CD8-positive, alpha-beta memory T cell (primary cell): ENCODE measurements around the gene PRSS48. TPM values are rescaled to one million over a fixed set of nuclear protein-coding genes. Genes with fewer than 3 reads are reported as not detected.
"Not testable (repeated sequence)": the region's sequence is repeated elsewhere in the genome, so short reads cannot be mapped to it uniquely, and the experiment has no call there.

Experiments used
- CTCF ChIA-PET: fragments of 350-600 bp; sonication (Branson Sonifier 250); formaldehyde crosslinking; loops from one replicate; lab custom pipeline; 2021; ENCODE audit warnings: antibody characterized with exemption; lab: Charles Lee
- POLR2A ChIA-PET: fragments of 350-600 bp; sonication (Branson Sonifier 250); formaldehyde crosslinking; loops from one replicate; lab custom pipeline; 2021; ENCODE audit warnings: antibody characterized with exemption; lab: Charles Lee
- DNase-seq, 5 donors: peaks; one replicate each; pipeline versions ENCODE4 v3.0.0 to v3.0.0-alpha.2; 2020 to 2022; ENCODE audit warnings: mixed read lengths in 1 of 5
- H3K27ac ChIP-seq: one replicate; pipeline ENCODE4 v1.7.0; 2013; ENCODE audit warnings: low read depth, mild to moderate bottlenecking, low read length, moderate library complexity
- H3K27me3 ChIP-seq: 2 replicates; pipeline ENCODE4 v1.7.0; 2013; ENCODE audit warnings: low read length, mild to moderate bottlenecking; ENCODE audit not compliant: insufficient read depth, poor library complexity, severe bottlenecking
- H3K36me3 ChIP-seq: 2 replicates; pipeline ENCODE4 v1.7.0; 2013; ENCODE audit warnings: mild to moderate bottlenecking, low read length, moderate library complexity; ENCODE audit not compliant: insufficient read depth
- H3K4me1 ChIP-seq: 2 replicates; pipeline ENCODE4 v1.7.0; 2013; ENCODE audit warnings: mild to moderate bottlenecking, low read length, moderate library complexity; ENCODE audit not compliant: insufficient read depth
- H3K4me3 ChIP-seq: 2 replicates; pipeline ENCODE4 v1.7.0; 2013; ENCODE audit warnings: mild to moderate bottlenecking, low read length
- H3K9me3 ChIP-seq: 2 replicates; pipeline ENCODE4 v1.7.0; 2013; ENCODE audit warnings: mild to moderate bottlenecking, low read length
- H3K27ac Mint-ChIP-seq, 8 donors: one replicate each; pipeline ENCODE4 v1.8.0; 2020 to 2021; ENCODE audit warnings: mixed read lengths in 8 of 8, mild to moderate bottlenecking in 6 of 8, inconsistent platforms in 3 of 8, moderate library complexity in 3 of 8
- H3K27me3 Mint-ChIP-seq, 2 donors: one replicate each; pipeline ENCODE4 v1.8.0; 2020 to 2021; ENCODE audit warnings: mixed read lengths in 2 of 2, mild to moderate bottlenecking in 1 of 2, moderate library complexity in 1 of 2
- H3K36me3 Mint-ChIP-seq, 3 donors: one replicate each; pipeline ENCODE4 v1.8.0; 2020 to 2021; ENCODE audit warnings: mixed read lengths in 3 of 3, inconsistent platforms in 1 of 3, mild to moderate bottlenecking in 1 of 3
- H3K4me1 Mint-ChIP-seq, 3 donors: one replicate each; pipeline ENCODE4 v1.8.0; 2020 to 2021; ENCODE audit warnings: mixed read lengths in 3 of 3, inconsistent platforms in 1 of 3, mild to moderate bottlenecking in 1 of 3
- H3K4me3 Mint-ChIP-seq, 7 donors: one replicate each; pipeline ENCODE4 v1.8.0; 2020 to 2021; ENCODE audit warnings: mixed read lengths in 7 of 7, mild to moderate bottlenecking in 6 of 7, moderate library complexity in 4 of 7, inconsistent platforms in 2 of 7
- H3K9me3 Mint-ChIP-seq, 5 donors: one replicate each; pipeline ENCODE4 v1.8.0; 2020 to 2022; ENCODE audit warnings: mixed read lengths in 5 of 5, mild to moderate bottlenecking in 3 of 5, moderate library complexity in 2 of 5, inconsistent platforms in 1 of 5
- polyA plus RNA-seq: library from polyadenylated mRNA; unstranded; fragments of 300-500 nt; fragmentation: Illumina TruSeq; gene quantifications from one replicate; pipeline ENCODE4 v1.2.3, GENCODE V29; 2021
- total RNA-seq, 2 experiments: library from RNA; stranded (reverse); gene quantifications; one replicate each; pipeline ENCODE4 v1.2.3, GENCODE V29; 2021

The PRSS48 gene
- total and polyA plus RNA-seq, 3 experiments from 2014 or later: not detected

DNA sequence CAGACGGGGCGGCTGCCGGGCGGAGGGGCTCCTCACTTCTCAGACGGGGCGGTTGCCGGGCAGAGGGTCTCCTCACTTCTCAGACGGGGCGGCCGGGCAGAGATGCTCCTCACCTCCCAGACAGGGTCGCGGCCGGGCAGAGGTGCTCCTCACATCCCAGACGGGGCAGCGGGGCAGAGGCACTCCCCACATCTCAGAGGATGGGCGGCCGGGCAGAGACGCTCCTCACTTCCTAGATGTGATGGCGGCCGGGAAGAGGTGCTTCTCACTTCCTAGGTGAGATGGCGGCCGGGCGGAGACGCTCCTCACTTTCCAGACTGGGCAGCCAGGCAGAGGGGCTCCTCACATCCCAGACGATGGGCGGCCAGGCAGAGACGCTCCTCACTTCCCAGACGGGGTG, 21.7 kb upstream of the PRSS48 start:
- CTCF ChIA-PET, H3K4me1 Mint-ChIP-seq, H3K27ac Mint-ChIP-seq, H3K27ac ChIP-seq, H3K9me3 ChIP-seq, POLR2A ChIA-PET, H3K36me3 Mint-ChIP-seq, H3K9me3 Mint-ChIP-seq, H3K36me3 ChIP-seq, H3K27me3 ChIP-seq, DNase-seq, H3K4me1 ChIP-seq, H3K4me3 Mint-ChIP-seq, H3K4me3 ChIP-seq: not testable (repeated sequence)
- peaks cover 4 to 15% of the 10 kb centered on the region in 2 donors for H3K27me3 Mint-ChIP-seq

DNA sequence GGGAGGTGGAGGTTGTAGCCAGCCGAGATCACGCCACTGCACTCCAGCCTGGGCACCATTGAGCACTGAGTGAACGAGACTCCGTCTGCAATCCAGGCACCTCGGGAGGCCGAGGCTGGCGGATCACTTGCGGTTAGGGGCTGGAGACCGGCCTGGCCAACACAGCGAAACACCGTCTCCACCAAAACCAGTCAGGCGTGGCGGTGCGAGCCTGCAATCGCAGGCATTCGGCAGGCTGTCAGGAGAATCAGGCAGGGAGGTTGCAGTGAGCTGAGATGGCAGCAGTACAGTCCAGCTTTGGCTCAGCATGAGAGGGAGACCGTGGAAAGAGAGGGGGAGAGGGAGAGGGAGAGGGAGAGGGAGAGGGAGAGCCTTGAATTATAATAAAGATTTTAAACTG, 21.3 kb upstream of the PRSS48 start:
- not testable (repeated sequence) for H3K4me3 Mint-ChIP-seq, H3K27me3 ChIP-seq

GRCh38 chr4:151256134-151256533, 20.8 kb upstream of the PRSS48 start:
- H3K4me3 Mint-ChIP-seq: no peak overlapping the region
- peaks cover 0 to 2% (median 0%) of the 10 kb centered on the region in 5 donors for H3K9me3 Mint-ChIP-seq
- peaks cover 4 to 15% of the 10 kb centered on the region in 2 donors for H3K27me3 Mint-ChIP-seq
- H3K4me1 Mint-ChIP-seq: no peaks in the 10 kb centered on the region
- no peaks in the 10 kb centered on the region for H3K36me3 Mint-ChIP-seq
- ChIA-PET POLR2A (no interaction called here), CTCF (no interaction called here)
- Histone ChIP-seq H3K9me3 (no peaks in the 10 kb centered on the region), H3K4me3 (no peak overlapping the region), H3K27ac (no peak overlapping the region), H3K36me3 (no peaks in the 10 kb centered on the region), H3K27me3 (no peaks in the 10 kb centered on the region), H3K4me1 (no peaks in the 10 kb centered on the region)
- no peak for DNase-seq
- no peak overlapping the region for H3K27ac Mint-ChIP-seq

More for the DNA sequence above, 21.3 kb upstream of the PRSS48 start:
- H3K4me1 Mint-ChIP-seq, POLR2A ChIA-PET, H3K36me3 ChIP-seq, H3K4me1 ChIP-seq, H3K4me3 ChIP-seq, H3K27ac Mint-ChIP-seq, H3K27ac ChIP-seq, H3K36me3 Mint-ChIP-seq, H3K9me3 Mint-ChIP-seq, CTCF ChIA-PET, DNase-seq, H3K9me3 ChIP-seq: not testable (repeated sequence)
- H3K27me3 Mint-ChIP-seq: peaks cover 4 to 15% of the 10 kb centered on the region in 2 donors

DNA sequence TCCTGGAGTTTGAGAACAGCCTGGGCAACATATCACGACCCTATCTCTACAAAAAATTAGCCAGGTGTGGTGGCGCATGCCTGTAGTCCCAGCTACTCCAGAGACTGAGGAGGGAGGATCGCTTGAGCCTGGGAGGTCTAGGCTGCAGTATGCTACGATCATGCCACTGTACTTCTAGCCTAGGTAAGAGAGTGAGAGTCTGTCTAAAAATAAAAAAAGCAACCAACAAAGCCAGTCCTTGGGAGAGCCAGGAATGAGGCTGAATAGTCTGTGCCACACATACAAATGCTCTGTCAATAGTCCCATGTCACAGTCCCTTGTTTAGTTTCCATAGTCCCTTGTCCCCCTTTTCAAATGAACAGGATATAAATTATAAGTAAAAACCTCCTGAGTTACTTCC, 19.3 kb upstream of the PRSS48 start:
- H3K4me1 ChIP-seq: no peaks in the 10 kb centered on the region
- DNase-seq: no peak
- Mint-ChIP-seq H3K4me3 (no peak overlapping the region), H3K36me3 (no peaks in the 10 kb centered on the region), H3K27ac (no peak overlapping the region), H3K27me3 (peaks cover 4 to 26% of the 10 kb centered on the region in 2 donors), H3K4me1 (no peaks in the 10 kb centered on the region), H3K9me3 (peaks cover 0 to 2% (median 0%) of the 10 kb centered on the region in 5 donors)
- POLR2A ChIA-PET: no interaction called here
- H3K27me3 ChIP-seq: no peaks in the 10 kb centered on the region
- no peaks in the 10 kb centered on the region for H3K9me3 ChIP-seq
- CTCF ChIA-PET: no interaction called here
- no peak overlapping the region for H3K4me3 ChIP-seq
- H3K27ac ChIP-seq: no peak overlapping the region
- no peaks in the 10 kb centered on the region for H3K36me3 ChIP-seq

DNA sequence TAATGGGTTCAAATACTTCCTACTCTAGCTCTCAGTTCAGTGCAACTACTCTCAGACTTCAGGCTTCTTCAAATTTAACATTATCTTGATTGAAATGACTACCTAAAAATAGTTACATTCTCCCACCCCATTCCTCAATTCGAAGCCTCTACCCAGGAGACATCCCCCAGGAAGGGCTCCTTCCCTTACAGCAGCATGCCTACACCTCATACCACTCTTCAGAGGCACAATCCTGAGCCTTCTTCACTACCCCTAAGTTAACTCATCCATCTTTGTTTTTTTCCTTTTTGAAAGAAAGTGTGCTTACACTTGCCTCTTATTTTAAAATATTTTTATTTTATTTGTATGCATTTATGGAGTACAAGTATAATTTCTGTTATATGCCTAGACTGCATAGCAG, 17.2 kb upstream of the PRSS48 start:
- H3K27ac ChIP-seq: no peak overlapping the region
- H3K4me3 Mint-ChIP-seq: no peak overlapping the region
- H3K27me3 Mint-ChIP-seq: peaks cover 2 to 29% of the 10 kb centered on the region in 2 donors
- no peaks in the 10 kb centered on the region for H3K36me3 Mint-ChIP-seq
- POLR2A ChIA-PET: no interaction called here
- DNase-seq: no peak
- CTCF ChIA-PET: no interaction called here
- H3K36me3 ChIP-seq: no peaks in the 10 kb centered on the region
- H3K9me3 ChIP-seq: no peaks in the 10 kb centered on the region
- no peaks in the 10 kb centered on the region for H3K4me1 Mint-ChIP-seq
- H3K4me1 ChIP-seq: no peaks in the 10 kb centered on the region
- H3K27me3 ChIP-seq: no peaks in the 10 kb centered on the region
- peaks cover 0 to 2% (median 0%) of the 10 kb centered on the region in 5 donors for H3K9me3 Mint-ChIP-seq
- H3K4me3 ChIP-seq: no peak overlapping the region
- no peak overlapping the region for H3K27ac Mint-ChIP-seq

- Histone ChIP-seq H3K4me1 (no peaks in the 10 kb centered on the region), H3K9me3 (no peaks in the 10 kb centered on the region), H3K27ac (no peak overlapping the region), H3K36me3 (no peaks in the 10 kb centered on the region), H3K4me3 (no peak overlapping the region), H3K27me3 (no peaks in the 10 kb centered on the region)
- DNase-seq: no peak
- POLR2A ChIA-PET: no interaction called here
- Mint-ChIP-seq H3K36me3 (no peaks in the 10 kb centered on the region), H3K9me3 (peaks cover 0 to 2% (median 0%) of the 10 kb centered on the region in 5 donors), H3K4me1 (no peaks in the 10 kb centered on the region), H3K27ac (no peak overlapping the region), H3K4me3 (no peak overlapping the region), H3K27me3 (peaks cover 2 to 32% of the 10 kb centered on the region in 2 donors)
- CTCF ChIA-PET: no interaction called here
These were observed 16.4 kb upstream of the PRSS48 start for GRCh38 chr4:151260526-151260925.

DNA sequence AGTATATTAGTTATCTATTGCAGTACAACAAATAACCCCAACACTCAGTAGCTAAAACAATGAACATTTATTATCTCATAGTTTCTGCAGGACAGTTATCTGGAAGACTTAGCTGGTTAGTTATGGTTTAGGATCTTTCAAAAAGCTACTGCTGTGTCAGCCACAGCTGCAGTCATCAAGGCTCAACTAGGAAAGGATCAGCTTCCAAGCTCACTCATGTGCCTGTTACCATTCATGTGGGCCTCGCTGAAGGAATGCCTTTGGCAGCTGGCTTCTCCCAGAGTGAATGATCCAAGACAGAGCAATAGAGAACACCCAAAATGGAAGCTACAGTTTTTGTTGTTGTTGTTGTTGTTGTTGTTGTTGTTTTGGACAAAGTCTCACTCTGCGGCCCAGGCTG, 13.5 kb upstream of the PRSS48 start:
- Mint-ChIP-seq H3K27ac (no peak overlapping the region), H3K27me3 (peaks cover 0 to 22% of the 10 kb centered on the region in 2 donors), H3K9me3 (peaks cover 0 to 2% (median 0%) of the 10 kb centered on the region in 5 donors), H3K36me3 (no peaks in the 10 kb centered on the region), H3K4me3 (no peak overlapping the region), H3K4me1 (no peaks in the 10 kb centered on the region)
- no peak for DNase-seq
- Histone ChIP-seq H3K4me3 (no peak overlapping the region), H3K27me3 (no peaks in the 10 kb centered on the region), H3K9me3 (no peaks in the 10 kb centered on the region), H3K27ac (no peak overlapping the region), H3K36me3 (no peaks in the 10 kb centered on the region), H3K4me1 (no peaks in the 10 kb centered on the region)
- POLR2A ChIA-PET: no interaction called here
- CTCF ChIA-PET: no interaction called here

DNA sequence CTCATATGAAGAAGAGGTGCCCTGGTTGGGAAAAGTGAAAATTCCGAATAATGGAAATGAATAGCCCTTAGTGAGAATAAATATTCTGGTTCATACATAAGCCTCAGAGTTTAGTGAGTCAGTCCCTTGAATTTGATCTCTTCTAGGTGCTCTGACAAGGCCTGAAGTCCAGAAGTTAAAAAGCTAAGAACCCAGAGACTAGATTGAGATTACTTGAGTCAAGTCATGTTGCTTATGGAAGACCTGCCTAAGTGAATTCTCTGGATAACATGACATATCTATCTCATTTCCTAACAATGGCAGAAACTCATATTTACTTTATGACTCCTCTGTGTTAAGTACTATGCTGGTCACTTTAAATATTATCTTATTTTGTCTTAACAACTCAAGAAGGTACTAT, 10.5 kb upstream of the PRSS48 start:
- H3K9me3 Mint-ChIP-seq: peaks cover 0 to 2% (median 0%) of the 10 kb centered on the region in 5 donors
- Histone ChIP-seq H3K27me3 (no peaks in the 10 kb centered on the region), H3K4me3 (no peak overlapping the region), H3K9me3 (no peaks in the 10 kb centered on the region), H3K4me1 (no peaks in the 10 kb centered on the region), H3K27ac (no peak overlapping the region), H3K36me3 (no peaks in the 10 kb centered on the region)
- H3K36me3 Mint-ChIP-seq: no peaks in the 10 kb centered on the region
- POLR2A ChIA-PET: no interaction called here
- no peaks in the 10 kb centered on the region for H3K4me1 Mint-ChIP-seq
- CTCF ChIA-PET: no interaction called here
- H3K4me3 Mint-ChIP-seq: no peak overlapping the region
- peaks cover 6 to 17% of the 10 kb centered on the region in 2 donors for H3K27me3 Mint-ChIP-seq
- DNase-seq: no peak
- H3K27ac Mint-ChIP-seq: no peak overlapping the region

GRCh38 chr4:151267104-151267503, 9.9 kb upstream of the PRSS48 start:
- Histone ChIP-seq H3K27me3 (no peaks in the 10 kb centered on the region), H3K36me3 (no peaks in the 10 kb centered on the region), H3K9me3 (no peaks in the 10 kb centered on the region), H3K4me3 (no peak overlapping the region), H3K27ac (no peak overlapping the region), H3K4me1 (no peaks in the 10 kb centered on the region)
- Mint-ChIP-seq H3K27ac (no peak overlapping the region), H3K4me3 (no peak overlapping the region), H3K27me3 (peaks cover 6 to 15% of the 10 kb centered on the region in 2 donors), H3K4me1 (no peaks in the 10 kb centered on the region), H3K36me3 (no peaks in the 10 kb centered on the region), H3K9me3 (peaks cover 0 to 2% (median 0%) of the 10 kb centered on the region in 5 donors)
- ChIA-PET POLR2A (no interaction called here), CTCF (no interaction called here)
- no peak for DNase-seq
